ENCODE measurements around the gene LGALS3BP. TPM values are rescaled to one million over a fixed set of nuclear protein-coding genes. Genes with fewer than 3 reads are reported as not detected.
A peak's percentile ranks its signal among the peaks of the same experiment; 100 is the strongest.

LGALS3BP gene
- total and polyA plus RNA-seq, 2 donors (not counting 1 experiment from before 2014, with no cell fraction given) = 1.8 to 7.5 TPM

DNA sequence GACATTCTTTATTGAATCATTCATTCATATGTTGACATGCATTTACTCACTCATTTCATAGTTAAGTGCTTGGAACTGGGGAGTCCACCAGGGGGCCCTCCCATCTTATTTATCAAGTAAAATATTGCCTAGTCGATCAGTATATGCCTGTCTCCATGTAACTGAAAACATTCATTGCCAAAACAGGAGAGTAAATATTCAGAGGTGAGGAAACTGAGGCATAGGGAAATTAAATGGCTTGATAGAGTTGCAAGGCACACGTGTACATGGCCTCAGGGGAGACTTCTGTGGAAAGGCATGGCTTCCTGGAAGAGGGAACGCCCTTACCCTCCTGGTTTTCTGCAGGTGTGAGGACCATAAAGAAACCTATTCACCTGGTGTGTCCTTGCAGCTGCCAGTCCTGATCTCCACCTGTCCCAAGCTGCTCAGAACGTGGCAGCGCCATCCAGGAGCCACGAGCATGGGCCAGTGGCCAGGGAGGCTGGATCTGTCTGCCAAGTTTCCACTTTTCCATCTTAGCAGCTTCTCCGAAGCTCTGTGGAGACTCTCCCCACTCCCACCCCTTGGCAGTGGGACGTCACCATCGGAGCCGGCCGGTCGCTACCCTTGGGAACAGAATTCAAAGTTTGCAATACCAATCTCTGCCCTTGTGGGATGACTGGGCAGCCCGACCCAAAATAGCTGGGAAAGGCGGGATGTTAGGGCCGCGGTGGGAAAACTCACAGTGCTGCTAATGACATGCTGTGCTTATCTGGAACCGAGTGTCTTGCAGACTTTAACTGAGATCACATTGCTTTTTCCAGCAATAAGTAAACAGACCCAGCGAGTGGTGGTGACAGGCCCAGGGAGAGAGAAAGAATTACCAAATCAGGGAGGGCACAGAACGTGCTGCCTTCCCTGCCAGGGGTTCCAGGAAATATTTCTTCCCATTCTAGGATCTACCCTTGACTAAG is 40.2 kb upstream of the LGALS3BP start:
- DNase-seq = peak; percentile 50
- no peak overlapping the region for H3K9ac ChIP-seq (ENCODE audit: low read length)
- no peak for ATAC-seq (ENCODE audit: low read depth)
- no peak overlapping the region for H3K4me3 ChIP-seq (ENCODE audit: control extremely low read depth in 1 of 5, extremely low read depth in 1 of 5, insufficient read depth in 1 of 5, low read depth in 2 of 5, low read length in 4 of 5)
- intact Hi-C loops (cut with micrococcal nuclease) = no loop called here
- no peaks in the 10 kb centered on the region for H4K20me1 ChIP-seq (ENCODE audit: control insufficient read depth, insufficient read depth, low read length, poor library complexity, severe bottlenecking)
- peaks cover 11 to 12% of the 10 kb centered on the region in 2 donors for H3K4me1 ChIP-seq (ENCODE audit: control insufficient read depth in 2 of 2, insufficient read depth in 2 of 2, low read length in 2 of 2)
- H3K9me3 ChIP-seq (ENCODE audit: control extremely low read depth in 1 of 3, control insufficient read depth in 2 of 3, insufficient read depth in 1 of 3, low read length in 2 of 3) = peaks cover 1 to 5% (median 3%) of the 10 kb centered on the region in 3 donors
- H3K27me3 ChIP-seq (replicated peaks in 1 of 4; ENCODE audit: control extremely low read depth in 1 of 4, control insufficient read depth in 3 of 4, insufficient read depth in 4 of 4, low read length in 3 of 4) = peaks cover 0 to 28% (median 15%) of the 10 kb centered on the region in 4 experiments
- peaks cover 9% of the 10 kb centered on the region for H3K4me1 Mint-ChIP-seq
- TF ChIP-seq, protein P1, sequence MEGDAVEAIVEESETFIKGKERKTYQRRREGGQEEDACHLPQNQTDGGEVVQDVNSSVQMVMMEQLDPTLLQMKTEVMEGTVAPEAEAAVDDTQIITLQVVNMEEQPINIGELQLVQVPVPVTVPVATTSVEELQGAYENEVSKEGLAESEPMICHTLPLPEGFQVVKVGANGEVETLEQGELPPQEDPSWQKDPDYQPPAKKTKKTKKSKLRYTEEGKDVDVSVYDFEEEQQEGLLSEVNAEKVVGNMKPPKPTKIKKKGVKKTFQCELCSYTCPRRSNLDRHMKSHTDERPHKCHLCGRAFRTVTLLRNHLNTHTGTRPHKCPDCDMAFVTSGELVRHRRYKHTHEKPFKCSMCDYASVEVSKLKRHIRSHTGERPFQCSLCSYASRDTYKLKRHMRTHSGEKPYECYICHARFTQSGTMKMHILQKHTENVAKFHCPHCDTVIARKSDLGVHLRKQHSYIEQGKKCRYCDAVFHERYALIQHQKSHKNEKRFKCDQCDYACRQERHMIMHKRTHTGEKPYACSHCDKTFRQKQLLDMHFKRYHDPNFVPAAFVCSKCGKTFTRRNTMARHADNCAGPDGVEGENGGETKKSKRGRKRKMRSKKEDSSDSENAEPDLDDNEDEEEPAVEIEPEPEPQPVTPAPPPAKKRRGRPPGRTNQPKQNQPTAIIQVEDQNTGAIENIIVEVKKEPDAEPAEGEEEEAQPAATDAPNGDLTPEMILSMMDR (IDR thresholded peaks at IDR 0.05) = peak; percentile 71
- TF ChIP-seq EZH2 (IDR thresholded peaks at IDR 0.05; ENCODE audit: borderline replicate concordance, insufficient read depth, low read depth, low read length, poor library complexity, severe bottlenecking) = no peak
- no peaks in the 10 kb centered on the region for H3K36me3 ChIP-seq (replicated peaks in 1 of 2; ENCODE audit: control extremely low read depth in 1 of 2, control insufficient read depth in 1 of 2, extremely low read depth in 1 of 2, insufficient read depth in 2 of 2, low read length in 1 of 2)
- no peak overlapping the region for H3K4me2 ChIP-seq (replicated peaks; ENCODE audit: low read depth, low read length, poor library complexity, severe bottlenecking)
- H3K9me3 Mint-ChIP-seq (ENCODE audit: insufficient read depth) = no peaks in the 10 kb centered on the region
- no peaks in the 10 kb centered on the region for H3K79me2 ChIP-seq (ENCODE audit: control insufficient read depth, insufficient read depth, low read length)
- H3K4me3 Mint-ChIP-seq = no peak overlapping the region
- H3K27ac Mint-ChIP-seq = no peak overlapping the region
- CTCF ChIA-PET = interaction anchor here (0.5 to 2.1 kb wide), 3 partner anchors 26 to 373 kb away, joined by 3 to 4 read pairs (median 3); no protein-coding TSS in a partner anchor
- peaks cover 57% of the 10 kb centered on the region for H3K27me3 Mint-ChIP-seq
- 81% methylated on average over 14 of the region's 19 CpGs for WGBS (ENCODE audit: insufficient coverage)
- POLR2A ChIA-PET = no interaction called here
- no peak overlapping the region for H2AFZ ChIP-seq (ENCODE audit: insufficient read depth, low read depth, low read length, poor library complexity, severe bottlenecking)
- no peak overlapping the region for H3K27ac ChIP-seq (ENCODE audit: low read length in 2 of 2)

DNA sequence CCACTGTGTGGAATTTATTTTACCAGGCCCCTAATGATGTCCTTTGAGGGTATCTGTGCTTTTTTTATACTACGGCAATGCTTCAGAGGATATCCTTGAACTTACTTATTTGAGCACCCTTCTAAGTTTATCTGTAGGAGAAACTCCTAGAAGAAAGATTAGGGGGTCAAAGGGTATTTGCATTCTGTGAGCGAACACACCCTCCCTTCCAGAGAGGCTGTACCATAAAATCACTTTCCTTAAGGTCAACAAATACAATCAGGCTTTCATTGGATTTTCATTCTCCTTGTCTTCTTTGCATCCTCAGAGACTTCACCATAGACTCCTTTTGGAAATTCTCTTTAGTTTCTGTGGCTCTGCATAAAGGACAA is 39.5 kb upstream of the LGALS3BP start:
- DNase-seq = no peak
- Histone ChIP-seq H3K9me3 (ENCODE audit: control extremely low read depth in 1 of 3, control insufficient read depth in 2 of 3, insufficient read depth in 1 of 3, low read length in 2 of 3) (peaks cover 1 to 5% (median 3%) of the 10 kb centered on the region in 3 donors), H3K27ac (ENCODE audit: low read length in 2 of 2) (no peak overlapping the region), H3K4me3 (ENCODE audit: control extremely low read depth in 1 of 5, extremely low read depth in 1 of 5, insufficient read depth in 1 of 5, low read depth in 2 of 5, low read length in 4 of 5) (no peak overlapping the region), H3K27me3 (replicated peaks in 1 of 4; ENCODE audit: control extremely low read depth in 1 of 4, control insufficient read depth in 3 of 4, insufficient read depth in 4 of 4, low read length in 3 of 4) (peaks cover 0 to 22% (median 12%) of the 10 kb centered on the region in 4 experiments), H3K4me2 (replicated peaks; ENCODE audit: low read depth, low read length, poor library complexity, severe bottlenecking) (no peak overlapping the region), H3K36me3 (replicated peaks in 1 of 2; ENCODE audit: control extremely low read depth in 1 of 2, control insufficient read depth in 1 of 2, extremely low read depth in 1 of 2, insufficient read depth in 2 of 2, low read length in 1 of 2) (no peaks in the 10 kb centered on the region), H3K79me2 (ENCODE audit: control insufficient read depth, insufficient read depth, low read length) (no peaks in the 10 kb centered on the region), H4K20me1 (ENCODE audit: control insufficient read depth, insufficient read depth, low read length, poor library complexity, severe bottlenecking) (no peaks in the 10 kb centered on the region), H2AFZ (ENCODE audit: insufficient read depth, low read depth, low read length, poor library complexity, severe bottlenecking) (no peak overlapping the region), H3K4me1 (ENCODE audit: control insufficient read depth in 2 of 2, insufficient read depth in 2 of 2, low read length in 2 of 2) (peaks cover 5 to 7% of the 10 kb centered on the region in 2 donors), H3K9ac (ENCODE audit: low read length) (no peak overlapping the region)
- TF ChIP-seq EZH2 (IDR thresholded peaks at IDR 0.05; ENCODE audit: borderline replicate concordance, insufficient read depth, low read depth, low read length, poor library complexity, severe bottlenecking) = no peak
- TF ChIP-seq, protein P1 (IDR thresholded peaks at IDR 0.05) = no peak
- Mint-ChIP-seq H3K9me3 (ENCODE audit: insufficient read depth) (no peaks in the 10 kb centered on the region), H3K4me3 (no peak overlapping the region), H3K4me1 (peaks cover 5% of the 10 kb centered on the region), H3K27me3 (peaks cover 53% of the 10 kb centered on the region), H3K27ac (no peak overlapping the region)
- POLR2A ChIA-PET = no interaction called here
- CTCF ChIA-PET = interaction anchor here (2.1 kb wide), 1 partner anchor 26 kb away, joined by 4 read pairs; no protein-coding TSS in a partner anchor
- ATAC-seq (ENCODE audit: low read depth) = no peak
- intact Hi-C loops (cut with micrococcal nuclease) = no loop called here
- no CpG with 5 or more reads among the region's 2 CpGs for WGBS (ENCODE audit: insufficient coverage)
